SK-N-SH (cell line): ENCODE results near the gene NTPCR.

ENCODE experiments used
- CHD2 ChIP-seq: fragments of 150-350 bp; IDR thresholded peaks from 2 replicates; pipeline ENCODE4 v1.6.1; 2018; ENCODE audit warnings: low read length; ENCODE audit not compliant: partially characterized antibody
- CTCF ChIP-seq: fragments of 200-600 bp; sonication (generic); IDR thresholded peaks from 2 replicates; pipeline ENCODE4 v1.6.1; 2017; ENCODE audit warnings: antibody characterized with exemption, mild to moderate bottlenecking, moderate library complexity
- EZH2phosphoT487 ChIP-seq: fragments of 200-600 bp; sonication (generic); IDR thresholded peaks from 2 replicates; pipeline ENCODE4 v1.6.1; 2017; ENCODE audit warnings: low read depth, mixed run types, mild to moderate bottlenecking, antibody characterized with exemption, moderate library complexity, borderline replicate concordance
- FOXJ3 ChIP-seq: sonication (generic); formaldehyde crosslinking; IDR thresholded peaks from 2 replicates; pipeline ENCODE4 v1.5.1; 2020; ENCODE audit warnings: mild to moderate bottlenecking, missing genetic modification reagents
- MAX ChIP-seq: IDR thresholded peaks from 2 replicates; pipeline ENCODE4 v1.4.0; 2012; ENCODE audit warnings: low read depth
- NFIC ChIP-seq: IDR thresholded peaks from 2 replicates; pipeline ENCODE4 v1.4.0; 2012; ENCODE audit warnings: borderline replicate concordance
- NRF1 ChIP-seq: IDR thresholded peaks from 2 replicates; pipeline ENCODE4 v1.6.1; 2012; ENCODE audit warnings: low read depth, mild to moderate bottlenecking, low read length
- POLR2AphosphoS5 ChIP-seq: IDR thresholded peaks from 2 replicates; pipeline ENCODE4 v1.6.1; 2012; ENCODE audit warnings: low read depth, low read length
- RAD21 ChIP-seq: IDR thresholded peaks from 2 replicates; pipeline ENCODE4 v1.6.1; 2012; ENCODE audit warnings: mild to moderate bottlenecking, low read length
- SIN3A ChIP-seq: IDR thresholded peaks from 2 replicates; pipeline ENCODE4 v1.6.1; 2012; ENCODE audit warnings: low read depth, mild to moderate bottlenecking, low read length, moderate library complexity, borderline replicate concordance
- SMC3 ChIP-seq: IDR thresholded peaks from 2 replicates; pipeline ENCODE4 v1.6.1; 2012; ENCODE audit warnings: low read depth, low read length, improper control_type of control experiment
- TAF1 ChIP-seq: IDR thresholded peaks from 2 replicates; pipeline ENCODE4 v1.6.1; 2012; ENCODE audit warnings: low read depth, mild to moderate bottlenecking, low read length, moderate library complexity, borderline replicate concordance
- USF1 ChIP-seq: IDR thresholded peaks from 2 replicates; pipeline ENCODE4 v1.4.0; 2012; ENCODE audit warnings: low read depth, borderline replicate concordance
- YY1 ChIP-seq: IDR thresholded peaks from 2 replicates; pipeline ENCODE4 v1.4.0; 2012; ENCODE audit warnings: low read depth, mild to moderate bottlenecking

- TF ChIP-seq YY1 = no peak
- no peak for TF ChIP-seq POLR2AphosphoS5
- no peak for TF ChIP-seq CTCF
- TF ChIP-seq USF1 = no peak
- TF ChIP-seq EZH2phosphoT487 = no peak
- no peak for TF ChIP-seq RAD21
- TF ChIP-seq NFIC = no peak
- no peak for TF ChIP-seq MAX
- TF ChIP-seq CHD2 = no peak
- no peak for TF ChIP-seq NRF1
- no peak for TF ChIP-seq TAF1
- no peak for TF ChIP-seq SIN3A
- no peak for TF ChIP-seq FOXJ3 (CRISPR knock-in tag)
- no peak for TF ChIP-seq SMC3
These were observed 20.1 kb downstream of the NTPCR start for GRCh38 chr1:232970508-232970907.
